IMR-90 (cell line): ENCODE measurements around the gene BCL2. TPM values are rescaled to one million over a fixed set of nuclear protein-coding genes. Genes with fewer than 3 reads are reported as not detected.

Experiments
- ATAC-seq: fragments of 200-7000 bp; cut with Tn5 transposase; 2 replicates; pipeline ENCODE4 v1.9.1; 2020; ENCODE audit warnings: low read depth, mild to moderate bottlenecking, moderate library complexity
- BruUV-seq: library from RNA; stranded (reverse); fragments of 400-500 nt; replicated peaks from 2 replicates; lab custom pipeline; 2021; lab: Mats Ljungman, UMichigan
- CTCF ChIA-PET: fragments of 300-600 bp; formaldehyde crosslinking; extraction: SDS; loops from one replicate; lab custom pipeline; 2021; ENCODE audit warnings: antibody characterized with exemption; lab: Yijun Ruan, JAX
- POLR2A ChIA-PET: fragments of 300-600 bp; sonication (Branson Sonifier 250); formaldehyde crosslinking; loops from one replicate; lab custom pipeline; 2022; ENCODE audit warnings: antibody characterized with exemption; ENCODE audit not compliant: unreplicated experiment; lab: Charles Lee
- DNase-seq: peaks from one replicate; pipeline ENCODE4 v3.0.0; 2013
- H2AFZ ChIP-seq: replicated peaks from 2 replicates; pipeline ENCODE3; 2013; ENCODE audit warnings: low read length, mild to moderate bottlenecking; ENCODE audit not compliant: poor library complexity
- H2AK5ac ChIP-seq: 2 replicates; pipeline ENCODE4 v1.6.1; 2013; ENCODE audit warnings: low read depth, low read length, inconsistent platforms
- H2AK9ac ChIP-seq: replicated peaks from 2 replicates; pipeline ENCODE3; 2013; ENCODE audit warnings: mild to moderate bottlenecking, low read depth, low read length, moderate library complexity; ENCODE audit not compliant: poor library complexity
- H2BK120ac ChIP-seq: 2 replicates; pipeline ENCODE4 v1.6.1; 2013; ENCODE audit warnings: low read depth, low read length, inconsistent platforms
- H2BK15ac ChIP-seq: 3 replicates; pipeline ENCODE4 v1.6.1; 2013; ENCODE audit warnings: low read depth, low read length, inconsistent platforms
- H2BK20ac ChIP-seq: 2 replicates; pipeline ENCODE4 v1.6.1; 2013; ENCODE audit warnings: low read depth, mild to moderate bottlenecking, inconsistent platforms, low read length, moderate library complexity
- H2BK5ac ChIP-seq: 2 replicates; pipeline ENCODE4 v1.6.1; 2013; ENCODE audit warnings: mild to moderate bottlenecking, low read depth, low read length, inconsistent platforms; ENCODE audit not compliant: poor library complexity, severe bottlenecking
- H3K14ac ChIP-seq: replicated peaks from 2 replicates; pipeline ENCODE4 v1.6.1; 2013; ENCODE audit warnings: low read depth, low read length, inconsistent platforms
- H3K18ac ChIP-seq: 2 replicates; pipeline ENCODE4 v1.6.1; 2013; ENCODE audit warnings: low read depth, low read length, control low read depth
- H3K23ac ChIP-seq: 2 replicates; pipeline ENCODE4 v1.6.1; 2013; ENCODE audit warnings: low read depth, low read length, inconsistent platforms
- H3K27ac ChIP-seq: 2 replicates; pipeline ENCODE4 v1.5.1; 2013; ENCODE audit warnings: mild to moderate bottlenecking, control low read depth, low read length; ENCODE audit not compliant: insufficient read depth
- H3K27me3 ChIP-seq: 2 replicates; pipeline ENCODE4 v1.6.1; 2013; ENCODE audit warnings: low read length; ENCODE audit not compliant: control insufficient read depth, insufficient read depth
- H3K36me3 ChIP-seq: 2 replicates; pipeline ENCODE4 v1.6.1; 2013; ENCODE audit warnings: low read length, mixed read lengths; ENCODE audit not compliant: control insufficient read depth, insufficient read depth
- H3K4ac ChIP-seq: 2 replicates; pipeline ENCODE4 v1.6.1; 2013; ENCODE audit warnings: low read depth, low read length, inconsistent platforms
- H3K4me1 ChIP-seq: 2 replicates; pipeline ENCODE4 v1.6.1; 2013; ENCODE audit warnings: low read length, mixed read lengths; ENCODE audit not compliant: control insufficient read depth, insufficient read depth
- H3K4me2 ChIP-seq: 2 replicates; pipeline ENCODE4 v1.6.1; 2013; ENCODE audit warnings: low read depth, mild to moderate bottlenecking, control low read depth, low read length, moderate library complexity
- H3K4me3 ChIP-seq: 2 replicates; pipeline ENCODE4 v1.5.1; 2013; ENCODE audit warnings: low read depth, mild to moderate bottlenecking, control low read depth, low read length, moderate library complexity; ENCODE audit not compliant: insufficient read depth
- H3K56ac ChIP-seq: 2 replicates; pipeline ENCODE4 v1.6.1; 2013; ENCODE audit warnings: low read length, inconsistent platforms; ENCODE audit not compliant: insufficient read depth; ENCODE audit errors: extremely low read depth
- H3K79me1 ChIP-seq, 2 experiments: 2 replicates each; pipeline ENCODE4 v1.6.1; 2013; ENCODE audit warnings: low read length in 2 of 2, inconsistent platforms in 1 of 2, low read depth in 1 of 2
- H3K9ac ChIP-seq: 2 replicates; pipeline ENCODE4 v1.6.1; 2013; ENCODE audit warnings: low read depth, low read length, control low read depth
- H3K9me1 ChIP-seq: 2 replicates; pipeline ENCODE4 v1.6.1; 2013; ENCODE audit warnings: low read length, inconsistent platforms; ENCODE audit not compliant: insufficient read depth
- H3K9me3 ChIP-seq: 2 replicates; pipeline ENCODE4 v1.6.1; 2013; ENCODE audit warnings: low read length; ENCODE audit not compliant: control insufficient read depth, insufficient read depth
- H4K20me1 ChIP-seq: 2 replicates; pipeline ENCODE4 v1.6.1; 2013; ENCODE audit warnings: low read length, inconsistent platforms; ENCODE audit not compliant: insufficient read depth
- H4K5ac ChIP-seq: 2 replicates; pipeline ENCODE4 v1.6.1; 2013; ENCODE audit warnings: mild to moderate bottlenecking, low read depth, low read length, control low read depth
- H4K8ac ChIP-seq, 2 experiments: 2 replicates each; pipeline ENCODE4 v1.6.1; 2013; ENCODE audit warnings: low read depth in 2 of 2, low read length in 2 of 2, control low read depth in 1 of 2, inconsistent platforms in 1 of 2
- H4K91ac ChIP-seq: 2 replicates; pipeline ENCODE4 v1.6.1; 2013; ENCODE audit warnings: low read depth, low read length, inconsistent platforms; ENCODE audit not compliant: insufficient read depth
- BHLHE40 ChIP-seq: fragments of 150-350 bp; IDR thresholded peaks from 2 replicates; pipeline ENCODE4 v1.6.1; 2016; ENCODE audit warnings: mild to moderate bottlenecking, low read depth, low read length
- ELK1 ChIP-seq: fragments of 150-350 bp; IDR thresholded peaks from 2 replicates; pipeline ENCODE4 v1.6.1; 2016; ENCODE audit warnings: low read depth, mild to moderate bottlenecking, low read length, moderate library complexity, borderline replicate concordance
- MAZ ChIP-seq: IDR thresholded peaks from 2 replicates; pipeline ENCODE4 v1.6.1; 2012; ENCODE audit warnings: low read depth, mild to moderate bottlenecking, low read length, improper control_type of control experiment, moderate library complexity, borderline replicate concordance
- NFE2L2 ChIP-seq: fragments of 150-350 bp; IDR thresholded peaks from 2 replicates; pipeline ENCODE4 v1.6.1; 2016; ENCODE audit warnings: low read depth, mild to moderate bottlenecking, low read length
- RAD21 ChIP-seq: IDR thresholded peaks from 2 replicates; pipeline ENCODE4 v1.6.1; 2012; ENCODE audit warnings: low read length, improper control_type of control experiment
- RCOR1 ChIP-seq: IDR thresholded peaks from 2 replicates; pipeline ENCODE4 v1.6.1; 2012; ENCODE audit warnings: mild to moderate bottlenecking, low read length, improper control_type of control experiment; ENCODE audit not compliant: insufficient replicate concordance
- RFX5 ChIP-seq: IDR thresholded peaks from 2 replicates; pipeline ENCODE4 v1.8.0; 2012; ENCODE audit warnings: low read depth, mild to moderate bottlenecking, low read length, moderate library complexity
- SMC3 ChIP-seq: fragments of 150-350 bp; IDR thresholded peaks from 2 replicates; pipeline ENCODE4 v1.6.1; 2016; ENCODE audit warnings: low read depth, mild to moderate bottlenecking, antibody characterized with exemption, low read length, moderate library complexity
- WGBS, 2 experiments: methylation state at CpG; one replicate each; pipeline versions ENCODE4 v1.1.5 to v1.1.7; 2013; ENCODE audit warnings: missing lambda C conversion rate in 2 of 2; ENCODE audit not compliant: insufficient read length in 1 of 2; ENCODE audit errors: extremely low coverage in 2 of 2; 5-methylcytosine and 5-hydroxymethylcytosine counted together
- dilution Hi-C: fragments of 300-500 bp; cut with HindIII; formaldehyde crosslinking; loops from one replicate; pipeline ENCODE4 v1.14.3; 2018; ENCODE audit warnings: low sequenced_read_pairs; ENCODE audit not compliant: unreplicated experiment
- in situ Hi-C: fragments of 300-500 bp; cut with MboI; formaldehyde crosslinking; loops from 3 replicates; pipeline ENCODE4 v1.14.3; 2019; ENCODE audit warnings: low sequenced_read_pairs, inconsistent platforms, mixed read lengths
- intact Hi-C: fragments of 100-400 bp; cut with micrococcal nuclease; formaldehyde crosslinking; loops from 2 replicates; pipeline ENCODE4 v1.10.0; 2022
- polyA plus RNA-seq, 3 experiments: library from polyadenylated mRNA; depleted of rRNA; stranded (reverse); fragments of >200 nt; gene quantifications; 2 replicates each; pipeline ENCODE4 v1.2.3, GENCODE V29; 2012; ENCODE audit warnings: low replicate concordance in 1 of 3
- total RNA-seq: library from RNA; depleted of rRNA; stranded (reverse); fragments of >200 nt; gene quantifications from 2 replicates; pipeline ENCODE4 v1.2.3, GENCODE V29; 2012

The BCL2 gene
- total and polyA plus RNA-seq, 2 of the 4 experiments (the other 2 are of a cell fraction): 0.24 to 0.54 TPM

GRCh38 chr18:63326011-63326410 lies 6.4 kb upstream of the BCL2 start:
- no peak overlapping the region for H2AK5ac ChIP-seq
- no peak overlapping the region for H2BK20ac ChIP-seq
- no peak overlapping the region for H2BK15ac ChIP-seq
- H3K27me3 ChIP-seq: no peaks in the 10 kb centered on the region
- DNase-seq: no peak
- no peak overlapping the region for H2AFZ ChIP-seq
- no peak overlapping the region for H4K5ac ChIP-seq
- no peaks in the 10 kb centered on the region; the same call in 1 of the 2 replicates for H3K9me1 ChIP-seq
- no TSS peak for BruUV-seq
- H4K20me1 ChIP-seq: no peaks in the 10 kb centered on the region
- no peak overlapping the region for H3K4me3 ChIP-seq
- ChIA-PET POLR2A (no interaction called here), CTCF (interaction anchor here (1.2 to 1.3 kb wide), 2 partner anchors 14 to 310 kb away, joined by 3 to 6 read pairs; no protein-coding TSS in a partner anchor)
- WGBS, 2 experiments: 100% methylated on average over 2 of the region's 5 CpGs; no CpG with 5 or more reads in 1 of the 2 experiments
- H3K9ac ChIP-seq: no peak overlapping the region
- H4K91ac ChIP-seq: no peak overlapping the region
- no peak for ATAC-seq
- no peak overlapping the region for H3K4ac ChIP-seq
- H3K18ac ChIP-seq: no peak overlapping the region
- H3K4me2 ChIP-seq: no peak overlapping the region
- no peak overlapping the region for H3K23ac ChIP-seq
- no peak overlapping the region for H3K14ac ChIP-seq
- intact Hi-C loops (loop anchor here (10.0 kb wide), 2 partner anchors 741 to 801 kb away; partner anchors contain the start of gene ZCCHC2), dilution Hi-C loops (no loop called here), in situ Hi-C loops (no loop called here)
- H3K36me3 ChIP-seq: peaks cover 7% of the 10 kb centered on the region
- H2BK5ac ChIP-seq: no peak overlapping the region
- H3K27ac ChIP-seq: no peak overlapping the region
- no peak for TF ChIP-seq RAD21
- no peak for TF ChIP-seq ELK1
- TF ChIP-seq BHLHE40: no peak
- no peak for TF ChIP-seq NFE2L2
- TF ChIP-seq MAZ: no peak
- no peak for TF ChIP-seq SMC3
- no peak for TF ChIP-seq RFX5
- no peak for TF ChIP-seq RCOR1
- peaks cover 5% of the 10 kb centered on the region for H3K4me1 ChIP-seq
- no peak overlapping the region for H2BK120ac ChIP-seq
- H3K79me1 ChIP-seq: no peaks in the 10 kb centered on the region
- no peaks in the 10 kb centered on the region for H3K9me3 ChIP-seq
- no peak overlapping the region for H2AK9ac ChIP-seq
- H4K8ac ChIP-seq: no peak overlapping the region
- no peak overlapping the region for H3K56ac ChIP-seq
